ENCODE measurements around the gene OXER1. TPM values are rescaled to one million over a fixed set of nuclear protein-coding genes. Genes with fewer than 3 reads are reported as not detected.

OXER1 gene
- total and polyA plus RNA-seq, 12 donors: 0.16 to 11.2 (median 1.5) TPM; not detected in 1

DNA sequence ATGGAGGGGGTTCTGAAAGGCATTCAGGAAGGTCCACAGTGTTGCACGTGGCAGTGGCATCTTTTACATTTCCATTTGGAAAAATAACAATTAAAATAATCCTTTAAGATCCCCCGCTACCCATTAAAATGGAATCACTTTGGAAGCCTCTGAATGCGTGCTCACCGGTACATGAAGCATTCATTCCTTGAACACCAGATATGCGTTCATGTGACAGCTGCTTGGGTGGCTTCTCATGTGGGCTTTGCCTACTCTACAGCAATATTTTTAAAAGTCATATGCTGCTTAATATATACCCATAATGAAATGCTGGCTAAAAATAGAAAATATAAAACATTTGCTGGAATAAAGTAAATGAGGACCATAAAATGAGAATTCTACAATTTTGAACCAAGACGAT is 42.9 kb upstream of the OXER1 start:
- DNase-seq: no peak
- TF ChIP-seq, protein P1, sequence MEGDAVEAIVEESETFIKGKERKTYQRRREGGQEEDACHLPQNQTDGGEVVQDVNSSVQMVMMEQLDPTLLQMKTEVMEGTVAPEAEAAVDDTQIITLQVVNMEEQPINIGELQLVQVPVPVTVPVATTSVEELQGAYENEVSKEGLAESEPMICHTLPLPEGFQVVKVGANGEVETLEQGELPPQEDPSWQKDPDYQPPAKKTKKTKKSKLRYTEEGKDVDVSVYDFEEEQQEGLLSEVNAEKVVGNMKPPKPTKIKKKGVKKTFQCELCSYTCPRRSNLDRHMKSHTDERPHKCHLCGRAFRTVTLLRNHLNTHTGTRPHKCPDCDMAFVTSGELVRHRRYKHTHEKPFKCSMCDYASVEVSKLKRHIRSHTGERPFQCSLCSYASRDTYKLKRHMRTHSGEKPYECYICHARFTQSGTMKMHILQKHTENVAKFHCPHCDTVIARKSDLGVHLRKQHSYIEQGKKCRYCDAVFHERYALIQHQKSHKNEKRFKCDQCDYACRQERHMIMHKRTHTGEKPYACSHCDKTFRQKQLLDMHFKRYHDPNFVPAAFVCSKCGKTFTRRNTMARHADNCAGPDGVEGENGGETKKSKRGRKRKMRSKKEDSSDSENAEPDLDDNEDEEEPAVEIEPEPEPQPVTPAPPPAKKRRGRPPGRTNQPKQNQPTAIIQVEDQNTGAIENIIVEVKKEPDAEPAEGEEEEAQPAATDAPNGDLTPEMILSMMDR (IDR thresholded peaks at IDR 0.05): no peak
- TF ChIP-seq POLR2A (IDR thresholded peaks at IDR 0.05): no peak
- no peaks in the 10 kb centered on the region for H3K27me3 ChIP-seq
- no peak overlapping the region for H3K27ac ChIP-seq
- intact Hi-C loops (cut with DNase I): no loop called here
- H3K36me3 ChIP-seq (replicated peaks in 1 of 2): no peaks in the 10 kb centered on the region
- no peaks in the 10 kb centered on the region for H3K9me3 ChIP-seq (replicated peaks in 1 of 3)
- H3K4me3 ChIP-seq: no peak overlapping the region
- H3K4me1 ChIP-seq (replicated peaks in 1 of 2): peaks cover 10 to 13% of the 10 kb centered on the region in 2 donors
- 90 to 94% (median 92%) methylated on average over 6 of the region's 6 CpGs for WGBS, 4 donors

DNA sequence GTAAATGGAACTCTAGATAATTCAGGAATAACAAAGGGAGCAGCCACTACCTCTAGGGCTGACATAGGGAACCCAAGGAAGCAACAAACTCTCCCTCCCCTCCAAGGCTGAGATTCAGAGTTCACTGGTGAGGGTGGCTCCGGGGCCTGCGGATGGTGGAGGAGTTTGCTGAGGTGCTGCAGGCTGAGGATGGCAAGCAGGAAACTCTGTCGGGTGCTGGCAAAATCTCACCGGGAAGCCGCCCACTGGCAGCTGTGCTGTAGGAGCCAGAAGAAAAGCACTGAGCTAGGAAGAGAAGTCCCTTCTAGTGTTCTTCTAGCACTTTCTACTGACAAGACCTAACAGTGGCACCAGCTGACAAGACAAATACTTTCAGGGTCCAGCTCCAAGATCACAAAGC is 41.0 kb upstream of the OXER1 start:
- Histone ChIP-seq H3K27ac (no peak overlapping the region), H3K9me3 (replicated peaks in 1 of 3) (no peaks in the 10 kb centered on the region), H3K36me3 (replicated peaks in 1 of 2) (no peaks in the 10 kb centered on the region), H3K4me1 (replicated peaks in 1 of 2) (peaks cover 9 to 10% of the 10 kb centered on the region in 2 donors), H3K27me3 (no peaks in the 10 kb centered on the region), H3K4me3 (no peak overlapping the region)
- TF ChIP-seq, protein P1 (IDR thresholded peaks at IDR 0.05): no peak
- no peak for TF ChIP-seq POLR2A (IDR thresholded peaks at IDR 0.05)
- intact Hi-C loops (cut with DNase I): no loop called here
- DNase-seq: no peak
- WGBS, 4 donors: 74 to 96% (median 77%) methylated on average over 5 of the region's 5 CpGs

DNA sequence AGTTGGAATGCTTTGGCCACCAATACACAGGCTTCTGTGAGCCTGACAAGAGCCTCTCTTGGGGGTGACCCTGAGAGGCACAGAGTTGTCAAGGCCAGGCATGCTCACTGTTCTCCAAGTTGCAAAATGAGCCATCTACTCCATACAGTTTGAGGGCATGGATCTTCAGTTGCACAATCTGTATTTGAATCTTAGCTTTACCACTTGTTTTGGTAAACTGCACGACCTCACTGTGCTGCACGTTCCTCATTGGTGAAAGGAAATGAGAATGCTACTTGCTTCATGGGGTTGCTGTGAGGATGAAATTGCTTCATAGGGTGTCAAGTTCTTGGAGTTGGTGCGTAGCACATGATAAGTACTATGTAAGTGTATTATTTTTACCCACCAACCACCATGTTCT is 40.4 kb upstream of the OXER1 start:
- 40 to 57% (median 45%) methylated on average over 1 to 3 of the region's 3 CpGs for WGBS, 4 donors
- no peak for TF ChIP-seq POLR2A (IDR thresholded peaks at IDR 0.05)
- TF ChIP-seq, protein P1 (IDR thresholded peaks at IDR 0.05): no peak

DNA sequence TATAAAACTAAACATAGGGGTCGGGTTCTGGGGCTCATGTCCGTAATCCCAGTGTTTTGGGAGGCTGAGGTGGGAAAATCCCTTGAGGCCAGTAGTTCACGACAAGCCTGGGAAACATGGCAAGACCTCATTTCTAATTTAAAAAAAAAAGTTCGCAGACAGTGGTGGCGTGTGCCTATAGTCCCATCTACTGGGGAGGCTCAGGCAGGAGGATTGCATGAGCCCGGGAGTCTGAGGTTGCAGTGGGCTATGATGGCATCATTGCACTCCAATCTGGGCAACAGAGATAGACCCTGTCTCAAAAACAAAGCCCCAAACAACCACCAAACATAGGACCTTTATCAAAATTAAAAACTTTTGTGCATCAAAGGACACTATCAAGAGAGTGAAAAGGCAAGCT is 38.2 kb upstream of the OXER1 start:
- no peaks in the 10 kb centered on the region for H3K36me3 ChIP-seq (replicated peaks in 1 of 2)
- DNase-seq: no peak
- H3K4me3 ChIP-seq: no peak overlapping the region
- WGBS, 4 donors: 81 to 97% (median 93%) methylated on average over 6 of the region's 6 CpGs
- intact Hi-C loops (cut with DNase I): no loop called here
- no peaks in the 10 kb centered on the region for H3K9me3 ChIP-seq (replicated peaks in 1 of 3)
- TF ChIP-seq, protein P1 (IDR thresholded peaks at IDR 0.05): no peak
- TF ChIP-seq POLR2A (IDR thresholded peaks at IDR 0.05): no peak
- no peak overlapping the region for H3K27ac ChIP-seq
- H3K4me1 ChIP-seq (replicated peaks in 1 of 2): no peaks in the 10 kb centered on the region
- no peaks in the 10 kb centered on the region for H3K27me3 ChIP-seq

More for the DNA sequence above, 40.4 kb upstream of the OXER1 start:
- intact Hi-C loops (cut with DNase I): no loop called here
- H3K27ac ChIP-seq: no peak overlapping the region
- H3K27me3 ChIP-seq: no peaks in the 10 kb centered on the region
- H3K36me3 ChIP-seq (replicated peaks in 1 of 2): no peaks in the 10 kb centered on the region
- peaks cover 7 to 8% of the 10 kb centered on the region in 2 donors for H3K4me1 ChIP-seq (replicated peaks in 1 of 2)
- no peaks in the 10 kb centered on the region for H3K9me3 ChIP-seq (replicated peaks in 1 of 3)
- H3K4me3 ChIP-seq: no peak overlapping the region
- DNase-seq: peak in 3 of 7 donors; percentile 29 to 63 (median 42)
